Thymus (tissue), 11 donors: Measurements from ENCODE around the gene SFXN5. TPM values are rescaled to one million over a fixed set of nuclear protein-coding genes. Genes with fewer than 3 reads are reported as not detected.

Experiments
- DNase-seq, 9 donors: peaks; one replicate each; pipeline ENCODE4 v3.0.0-alpha.2; 2013; ENCODE audit warnings: low spot score in 9 of 9, low read depth in 6 of 9, missing footprints in 1 of 9
- H3K27ac ChIP-seq, 2 donors: one replicate each; pipeline ENCODE4 v1.5.1; 2013; ENCODE audit warnings: control low read depth in 1 of 2, low read depth in 1 of 2, low read length in 1 of 2, mild to moderate bottlenecking in 1 of 2, moderate library complexity in 1 of 2
- H3K27me3 ChIP-seq, 2 donors: one replicate each; pipeline ENCODE4 v1.5.1; 2013; ENCODE audit warnings: low read length in 1 of 2; ENCODE audit not compliant: control insufficient read depth in 2 of 2, insufficient read depth in 1 of 2
- H3K36me3 ChIP-seq, 2 donors: one replicate each; pipeline ENCODE4 v1.5.1; 2013; ENCODE audit warnings: low read length in 1 of 2, mild to moderate bottlenecking in 1 of 2, moderate library complexity in 1 of 2; ENCODE audit not compliant: control insufficient read depth in 2 of 2, insufficient read depth in 2 of 2
- H3K4me1 ChIP-seq, 2 donors: one replicate each; pipeline ENCODE4 v1.5.1; 2013; ENCODE audit warnings: low read length in 2 of 2; ENCODE audit not compliant: control insufficient read depth in 2 of 2, insufficient read depth in 2 of 2
- H3K4me3 ChIP-seq, 2 donors: one replicate each; pipeline ENCODE4 v1.5.1; 2013; ENCODE audit warnings: low read length in 2 of 2, control low read depth in 1 of 2, mild to moderate bottlenecking in 1 of 2
- H3K9me3 ChIP-seq, 2 donors: one replicate each; pipeline ENCODE4 v1.5.1; 2013; ENCODE audit warnings: low read length in 1 of 2, mild to moderate bottlenecking in 1 of 2; ENCODE audit not compliant: control insufficient read depth in 2 of 2, insufficient read depth in 1 of 2
- WGBS: extraction: QIAGEN DNeasy Blood & Tissue Kit; methylation state at CpG from one replicate; pipeline ENCODE4 v1.1.7; 2013; 5-methylcytosine and 5-hydroxymethylcytosine counted together
- polyA plus RNA-seq: library from polyadenylated mRNA; stranded (reverse); fragments of 200-250 nt; gene quantifications from one replicate; pipeline ENCODE4 v1.2.3, GENCODE V29; 2013
- total RNA-seq: library from RNA; stranded (reverse); fragments of 120-200 nt; gene quantifications from one replicate; pipeline ENCODE4 v1.2.4, GENCODE V29; 2013
- donor health status: healthy.

The SFXN5 gene
- total and polyA plus RNA-seq, 2 donors, result 6.2 to 11.0 TPM

DNA sequence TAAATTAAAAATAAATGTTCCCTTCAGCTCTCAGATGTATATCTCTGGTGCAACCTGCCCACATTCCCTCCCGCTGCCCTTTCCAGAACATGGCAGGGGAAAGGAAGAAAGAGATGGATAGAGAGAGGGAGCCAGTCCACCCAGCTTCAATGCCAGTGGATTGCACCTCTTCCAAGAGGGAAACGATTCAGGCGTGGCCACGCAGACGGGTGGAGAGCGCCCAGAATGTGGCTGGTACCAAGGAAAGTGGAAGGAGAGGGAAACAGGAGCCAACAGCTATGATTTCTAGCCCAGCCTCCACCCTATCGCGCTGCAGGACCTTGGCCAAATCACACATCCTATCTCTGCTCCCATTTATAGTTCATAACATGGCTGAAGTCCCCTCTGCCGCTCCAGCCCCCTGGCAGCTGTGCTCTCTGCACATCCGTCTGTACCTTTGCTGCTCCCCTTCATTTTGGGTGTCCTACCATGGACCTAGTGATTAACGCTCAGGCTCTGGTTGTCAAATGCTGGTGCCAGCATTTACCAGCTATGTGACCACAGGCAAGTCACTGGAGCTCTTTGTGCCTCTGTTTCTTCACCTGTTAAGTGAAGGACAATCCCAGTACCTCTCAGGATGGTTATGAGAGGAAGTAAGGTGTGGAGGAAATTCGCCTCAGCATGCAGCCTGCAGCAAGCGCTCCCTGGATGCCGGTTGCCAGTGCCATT is 66.5 kb downstream of the SFXN5 start:
- no peaks in the 10 kb centered on the region for H3K27me3 ChIP-seq
- WGBS, result 96% methylated on average over 14 of the region's 14 CpGs
- H3K9me3 ChIP-seq, result no peaks in the 10 kb centered on the region
- DNase-seq, result no peak
- H3K36me3 ChIP-seq, result peaks cover 0 to 2% of the 10 kb centered on the region in 2 donors
- H3K4me3 ChIP-seq, result no peak overlapping the region
- H3K27ac ChIP-seq, result no peak overlapping the region
- no peaks in the 10 kb centered on the region for H3K4me1 ChIP-seq

DNA sequence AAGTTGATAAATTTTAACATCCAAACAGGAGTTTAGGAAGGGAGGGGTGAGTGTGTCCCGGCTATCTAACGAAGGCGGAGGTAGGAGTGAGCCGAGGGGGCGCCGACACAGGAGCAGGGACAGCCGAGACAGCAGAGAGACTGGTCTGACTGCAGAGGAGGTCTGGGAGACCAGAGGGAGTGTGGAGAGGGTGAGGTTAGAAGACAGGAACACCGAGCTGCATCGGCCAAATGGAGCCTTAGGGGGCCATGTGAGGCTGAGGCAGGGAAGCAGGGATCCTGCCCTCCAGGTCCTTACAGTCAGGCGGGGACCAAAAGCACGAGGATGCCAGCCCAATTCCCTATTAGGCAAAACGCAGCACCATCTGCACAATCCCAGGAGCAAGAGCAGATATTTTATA is 67.0 kb downstream of the SFXN5 start:
- H3K27me3 ChIP-seq, result no peaks in the 10 kb centered on the region
- no peak overlapping the region for H3K27ac ChIP-seq
- no peaks in the 10 kb centered on the region for H3K9me3 ChIP-seq
- DNase-seq, result no peak
- 95% methylated on average over 12 of the region's 12 CpGs for WGBS
- peaks cover 0 to 2% of the 10 kb centered on the region in 2 donors for H3K36me3 ChIP-seq
- no peak overlapping the region for H3K4me3 ChIP-seq
- H3K4me1 ChIP-seq, result no peaks in the 10 kb centered on the region

DNA sequence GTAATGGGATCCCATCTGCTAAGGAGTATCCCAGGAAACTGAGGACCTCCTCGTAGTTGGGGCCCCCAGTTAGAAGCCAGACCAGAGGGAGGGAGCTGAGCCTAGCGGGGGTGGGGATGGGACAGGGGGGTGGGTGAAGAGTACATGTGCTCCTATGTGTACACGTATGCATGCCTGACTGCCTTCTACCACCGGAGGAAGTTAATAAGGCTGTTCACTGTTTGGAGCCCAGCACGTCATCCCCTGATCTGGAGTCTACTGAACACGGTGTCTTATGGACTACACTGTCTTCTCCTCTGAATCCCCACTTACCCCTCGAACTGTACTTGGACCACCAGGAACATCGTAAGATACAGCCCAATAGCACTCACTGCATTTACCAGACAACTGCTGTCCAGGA is 68.5 kb downstream of the SFXN5 start:
- no peak for DNase-seq
- 91% methylated on average over 8 of the region's 8 CpGs for WGBS
- Histone ChIP-seq H3K4me1 (no peaks in the 10 kb centered on the region), H3K27ac (no peak overlapping the region), H3K27me3 (no peaks in the 10 kb centered on the region), H3K9me3 (no peaks in the 10 kb centered on the region), H3K4me3 (no peak overlapping the region), H3K36me3 (no peaks in the 10 kb centered on the region)

DNA sequence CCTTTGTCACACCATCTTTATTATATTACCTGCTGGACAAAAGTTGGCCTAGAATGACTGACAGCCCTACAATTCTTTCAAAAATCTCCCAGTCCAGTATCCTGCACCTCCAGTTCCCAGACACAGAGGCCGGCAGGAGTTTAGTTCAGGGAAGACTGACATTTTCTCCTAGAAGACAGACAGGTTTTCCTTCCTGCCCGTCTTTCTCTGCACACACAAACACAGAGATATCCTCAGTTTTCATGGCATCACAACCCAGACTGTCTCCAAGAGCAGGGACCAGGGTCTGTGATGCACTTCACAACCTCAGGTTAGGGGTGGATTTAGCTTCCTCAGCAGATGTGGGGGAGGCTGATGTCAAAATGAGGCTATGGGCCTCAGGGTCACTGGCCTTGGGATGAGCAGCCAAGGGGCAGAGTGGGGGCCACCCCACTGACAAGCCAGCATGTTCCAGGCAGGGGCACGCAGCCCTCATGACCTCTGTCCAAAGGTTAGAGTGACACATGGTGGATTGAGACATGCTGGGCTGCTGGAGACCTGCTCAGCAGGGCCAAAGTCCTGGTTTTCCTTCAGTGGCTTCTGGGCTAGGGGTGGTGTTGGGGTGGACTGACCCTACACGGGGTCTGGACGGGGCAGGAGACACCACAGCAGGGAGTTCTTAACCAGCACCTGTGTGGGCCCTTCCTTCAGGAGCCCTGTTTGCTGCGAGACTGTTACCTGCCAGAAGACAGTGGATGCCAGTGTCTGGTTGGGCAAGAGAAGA is 70.5 kb downstream of the SFXN5 start:
- Histone ChIP-seq H3K27me3 (no peaks in the 10 kb centered on the region), H3K4me1 (no peaks in the 10 kb centered on the region), H3K27ac (no peak overlapping the region), H3K36me3 (no peaks in the 10 kb centered on the region), H3K9me3 (no peaks in the 10 kb centered on the region), H3K4me3 (no peak overlapping the region)
- WGBS, result 98% methylated on average over 6 of the region's 6 CpGs
- DNase-seq, result no peak

DNA sequence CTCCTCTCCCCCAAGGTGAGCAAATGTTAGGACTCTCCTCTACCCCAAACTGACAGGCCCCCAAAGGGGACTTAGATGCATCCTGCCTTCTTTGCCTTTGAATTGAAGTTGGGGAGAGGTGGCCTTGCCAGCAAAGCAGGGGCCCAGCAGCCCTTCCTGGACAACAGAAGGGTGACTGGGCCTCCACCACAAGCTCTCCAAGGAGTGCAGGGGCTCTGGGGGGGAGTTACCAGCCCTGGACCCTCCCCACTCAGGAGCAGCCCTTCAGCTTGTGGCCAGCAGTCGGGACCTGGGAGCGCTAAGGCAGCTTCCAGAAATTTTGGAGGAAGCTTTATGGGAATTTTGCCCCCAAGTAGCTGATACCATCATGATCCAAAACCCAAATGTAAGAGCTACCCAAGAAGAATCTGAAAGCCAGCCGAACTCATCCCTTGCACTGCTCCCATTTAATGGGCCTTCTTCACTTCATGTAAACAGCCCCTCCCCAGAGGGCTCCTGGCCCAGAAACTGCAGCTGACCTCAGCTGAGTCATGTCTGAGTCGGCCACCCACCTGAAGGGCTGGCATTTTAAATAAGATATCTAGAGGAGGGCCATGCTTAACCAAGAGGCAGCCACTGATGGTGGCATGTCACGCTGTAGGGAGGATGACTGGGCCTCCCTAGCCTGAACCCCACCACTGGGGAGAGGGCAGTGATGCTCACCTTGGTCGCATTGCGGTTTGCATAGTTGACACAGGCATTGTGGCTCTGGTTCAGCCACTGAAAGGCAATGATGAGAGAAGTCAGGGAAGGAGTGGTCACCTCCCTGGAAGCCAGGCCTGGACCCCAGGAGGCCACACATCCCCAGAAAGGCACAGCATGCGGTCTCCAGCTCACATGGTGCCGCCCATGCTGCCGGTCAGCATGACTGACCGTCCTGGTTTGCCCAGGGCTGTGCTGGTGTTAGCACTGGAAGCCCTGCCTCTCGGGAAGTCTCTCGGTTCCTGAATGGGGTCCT is 71.5 kb downstream of the SFXN5 start:
- no peak overlapping the region for H3K27ac ChIP-seq
- 98% methylated on average over 13 of the region's 13 CpGs for WGBS

DNA sequence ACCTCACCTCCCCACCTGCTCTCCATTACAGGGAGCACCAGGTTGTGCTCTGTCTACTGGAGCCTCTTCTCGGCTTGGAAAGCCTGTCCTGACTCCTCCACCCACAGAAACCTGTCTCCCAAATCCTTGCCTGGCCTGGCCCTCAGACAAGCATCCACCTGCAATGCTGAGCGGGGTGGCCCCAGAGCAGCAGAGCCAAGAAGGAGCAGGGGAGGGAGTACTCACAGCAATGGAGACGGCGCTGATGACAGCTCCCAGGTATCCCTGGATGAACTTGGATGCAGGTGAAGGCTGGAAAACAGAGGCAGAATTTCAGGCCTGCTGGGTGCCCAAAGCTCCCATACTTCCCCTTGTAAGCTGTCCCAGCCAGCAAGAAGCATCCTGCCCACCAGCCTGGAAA is 72.8 kb downstream of the SFXN5 start:
- Histone ChIP-seq H3K9me3 (no peaks in the 10 kb centered on the region), H3K4me1 (peaks cover 0 to 8% of the 10 kb centered on the region in 2 donors), H3K36me3 (no peaks in the 10 kb centered on the region), H3K4me3 (no peak overlapping the region), H3K27ac (no peak overlapping the region), H3K27me3 (no peaks in the 10 kb centered on the region)
- no peak for DNase-seq
- 86% methylated on average over 4 of the region's 4 CpGs for WGBS

More for the DNA sequence above, 71.5 kb downstream of the SFXN5 start:
- peaks cover 0 to 4% of the 10 kb centered on the region in 2 donors for H3K4me1 ChIP-seq
- no peak for DNase-seq
- H3K9me3 ChIP-seq, result no peaks in the 10 kb centered on the region
- no peaks in the 10 kb centered on the region for H3K36me3 ChIP-seq
- H3K4me3 ChIP-seq, result no peak overlapping the region
- no peaks in the 10 kb centered on the region for H3K27me3 ChIP-seq

DNA sequence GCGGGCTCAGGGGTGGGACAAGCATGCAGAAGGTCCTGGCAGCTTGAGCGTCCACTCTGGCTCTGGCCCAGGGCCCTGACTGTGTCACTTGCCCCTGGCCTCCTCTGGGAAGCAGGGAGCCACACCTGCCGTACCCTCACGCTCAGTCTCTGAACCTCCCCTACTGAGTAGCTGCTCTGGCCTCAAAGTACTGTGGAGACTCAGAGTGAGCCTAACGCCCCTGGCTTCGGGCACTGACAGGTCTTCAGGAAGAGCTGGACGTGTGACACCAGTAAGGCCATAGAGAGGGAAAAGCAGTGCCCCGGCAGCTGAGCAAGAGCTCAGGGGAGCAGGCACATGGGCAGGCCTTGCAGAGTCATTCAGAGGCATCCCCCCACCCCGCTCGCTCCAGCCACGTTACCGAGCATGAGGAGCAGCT is 73.3 kb downstream of the SFXN5 start:
- Histone ChIP-seq H3K27ac (no peak overlapping the region), H3K9me3 (no peaks in the 10 kb centered on the region), H3K4me3 (no peak overlapping the region), H3K27me3 (no peaks in the 10 kb centered on the region), H3K4me1 (peaks cover 0 to 8% of the 10 kb centered on the region in 2 donors), H3K36me3 (no peaks in the 10 kb centered on the region)
- 95% methylated on average over 12 of the region's 12 CpGs for WGBS
- no peak for DNase-seq

DNA sequence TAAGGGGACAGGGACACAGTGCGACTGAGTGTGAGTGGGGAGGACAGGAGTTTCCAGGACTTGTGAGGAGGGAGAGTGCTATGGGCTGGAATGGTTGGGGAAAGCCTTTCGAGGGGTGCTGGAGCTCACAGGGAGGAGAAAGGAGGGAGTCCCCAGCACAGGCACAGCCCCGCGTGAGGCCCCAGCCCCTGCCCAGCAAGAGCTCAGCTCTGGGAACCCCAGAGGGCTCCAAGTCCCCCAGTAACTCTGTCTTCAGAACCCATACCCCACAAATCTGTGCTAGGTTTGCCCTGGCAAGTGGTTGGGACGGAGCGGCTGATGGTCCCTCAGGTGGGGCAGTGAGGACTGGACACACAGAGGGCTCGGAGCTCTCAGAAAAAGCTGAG is 75.4 kb downstream of the SFXN5 start:
- Histone ChIP-seq H3K27me3 (no peaks in the 10 kb centered on the region), H3K4me3 (no peak overlapping the region), H3K4me1 (peaks cover 0 to 8% of the 10 kb centered on the region in 2 donors), H3K9me3 (no peaks in the 10 kb centered on the region), H3K36me3 (no peaks in the 10 kb centered on the region), H3K27ac (no peak overlapping the region)
- no peak for DNase-seq
- 98% methylated on average over 7 of the region's 7 CpGs for WGBS
